Fibroblast of mammary gland (primary cell): ENCODE data around the gene CTNNA3.
"Not testable (repeated sequence)": the region's sequence is repeated elsewhere in the genome, so short reads cannot be mapped to it uniquely, and the experiment has no call there.

Experiments
- DNase-seq: peaks from one replicate; pipeline ENCODE4 v3.0.0-alpha.2; 2010; ENCODE audit warnings: low read depth
- H3K4me3 ChIP-seq: 2 replicates; pipeline ENCODE4 v1.5.1; 2011; ENCODE audit warnings: low read depth, mild to moderate bottlenecking, low read length, moderate library complexity; ENCODE audit not compliant: control insufficient read depth
- TF ChIP-seq, protein P1 (sequence below): conservative IDR thresholded peaks from 2 replicates; pipeline ENCODE4 v1.5.1; 2011; ENCODE audit warnings: low read depth, low read length, inconsistent platforms; ENCODE audit not compliant: control insufficient read depth, insufficient read depth

The CTNNA3 gene

GRCh38 chr10:67696029-67696428 is at the start of gene CTNNA3:
TSS of gene CTNNA3 (minus strand) at chr10:67696195.
- no peak for DNase-seq
- H3K4me3 ChIP-seq, result no peak within 1 kb of the TSS
- TF ChIP-seq, protein P1, sequence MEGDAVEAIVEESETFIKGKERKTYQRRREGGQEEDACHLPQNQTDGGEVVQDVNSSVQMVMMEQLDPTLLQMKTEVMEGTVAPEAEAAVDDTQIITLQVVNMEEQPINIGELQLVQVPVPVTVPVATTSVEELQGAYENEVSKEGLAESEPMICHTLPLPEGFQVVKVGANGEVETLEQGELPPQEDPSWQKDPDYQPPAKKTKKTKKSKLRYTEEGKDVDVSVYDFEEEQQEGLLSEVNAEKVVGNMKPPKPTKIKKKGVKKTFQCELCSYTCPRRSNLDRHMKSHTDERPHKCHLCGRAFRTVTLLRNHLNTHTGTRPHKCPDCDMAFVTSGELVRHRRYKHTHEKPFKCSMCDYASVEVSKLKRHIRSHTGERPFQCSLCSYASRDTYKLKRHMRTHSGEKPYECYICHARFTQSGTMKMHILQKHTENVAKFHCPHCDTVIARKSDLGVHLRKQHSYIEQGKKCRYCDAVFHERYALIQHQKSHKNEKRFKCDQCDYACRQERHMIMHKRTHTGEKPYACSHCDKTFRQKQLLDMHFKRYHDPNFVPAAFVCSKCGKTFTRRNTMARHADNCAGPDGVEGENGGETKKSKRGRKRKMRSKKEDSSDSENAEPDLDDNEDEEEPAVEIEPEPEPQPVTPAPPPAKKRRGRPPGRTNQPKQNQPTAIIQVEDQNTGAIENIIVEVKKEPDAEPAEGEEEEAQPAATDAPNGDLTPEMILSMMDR, result no peak

DNA sequence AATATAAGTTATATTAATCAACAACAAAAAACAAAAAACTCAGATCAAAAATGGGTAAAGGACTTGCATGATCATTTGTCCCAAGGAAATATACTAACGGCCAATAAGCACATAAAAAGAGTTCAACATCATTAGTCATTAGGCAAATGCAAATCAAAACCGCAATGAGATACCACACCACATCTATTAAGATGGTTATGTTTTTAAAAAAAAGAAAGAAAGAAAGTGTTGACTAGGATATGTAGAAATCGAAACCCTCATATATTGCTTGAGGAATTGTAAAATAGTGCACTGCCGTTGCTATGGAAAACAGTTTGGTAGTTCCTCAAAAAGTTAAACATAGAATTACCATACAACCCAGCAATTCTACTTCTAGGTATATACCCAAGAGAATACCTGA is 39.4 kb upstream of the CTNNA3 start:
- TF ChIP-seq, protein P1, result no peak
- DNase-seq, result no peak
- no peak overlapping the region for H3K4me3 ChIP-seq

DNA sequence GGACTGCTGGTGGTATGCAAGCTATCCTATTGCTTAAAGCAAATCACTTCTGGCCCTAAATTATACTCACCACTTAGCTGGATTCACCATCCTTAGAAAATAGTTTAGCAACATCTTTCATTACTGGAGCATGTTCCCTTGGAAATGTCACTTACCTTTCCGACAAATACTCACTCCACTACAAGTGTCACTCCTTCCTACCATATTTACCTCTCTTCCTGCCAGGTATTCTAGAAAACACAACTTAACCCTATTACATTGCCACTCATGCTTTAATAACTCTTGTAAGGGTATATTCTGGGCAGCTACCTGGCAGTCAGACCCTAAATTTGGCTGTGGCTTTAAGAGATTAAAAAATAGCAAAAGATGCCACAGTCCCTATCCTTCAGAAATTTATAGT is 37.5 kb upstream of the CTNNA3 start:
- DNase-seq, result no peak
- TF ChIP-seq, protein P1, result no peak

GRCh38 chr10:67725567-67725966 is 29.6 kb upstream of the CTNNA3 start:
- DNase-seq, result no peak
- H3K4me3 ChIP-seq, result no peak overlapping the region
- TF ChIP-seq, protein P1, result no peak

More for the DNA sequence above, 37.5 kb upstream of the CTNNA3 start:
- H3K4me3 ChIP-seq, result no peak overlapping the region

GRCh38 chr10:67723601-67724000 is 27.6 kb upstream of the CTNNA3 start:
- no peak for DNase-seq
- TF ChIP-seq, protein P1, result no peak
- H3K4me3 ChIP-seq, result no peak overlapping the region

DNA sequence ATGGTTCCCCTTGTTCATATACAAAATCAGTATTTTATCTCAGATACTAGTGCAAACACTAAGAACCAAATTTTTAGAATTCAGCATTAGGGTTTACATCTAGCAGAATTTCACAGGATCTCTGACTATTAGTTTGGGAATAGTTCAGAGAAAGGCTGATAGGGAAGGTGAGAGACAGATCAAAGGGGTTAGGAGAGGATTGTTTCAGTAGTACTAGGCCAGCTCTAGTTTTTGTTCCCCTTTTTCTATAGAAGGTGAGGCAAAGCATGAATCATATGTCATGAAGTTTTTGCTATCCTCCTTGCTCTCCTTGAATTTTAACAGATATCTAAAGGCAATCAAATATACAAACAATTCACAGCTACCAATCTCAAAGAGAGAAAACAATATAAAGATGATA is 26.1 kb upstream of the CTNNA3 start:
- no peak for DNase-seq
- H3K4me3 ChIP-seq, result no peak overlapping the region
- TF ChIP-seq, protein P1, result no peak

DNA sequence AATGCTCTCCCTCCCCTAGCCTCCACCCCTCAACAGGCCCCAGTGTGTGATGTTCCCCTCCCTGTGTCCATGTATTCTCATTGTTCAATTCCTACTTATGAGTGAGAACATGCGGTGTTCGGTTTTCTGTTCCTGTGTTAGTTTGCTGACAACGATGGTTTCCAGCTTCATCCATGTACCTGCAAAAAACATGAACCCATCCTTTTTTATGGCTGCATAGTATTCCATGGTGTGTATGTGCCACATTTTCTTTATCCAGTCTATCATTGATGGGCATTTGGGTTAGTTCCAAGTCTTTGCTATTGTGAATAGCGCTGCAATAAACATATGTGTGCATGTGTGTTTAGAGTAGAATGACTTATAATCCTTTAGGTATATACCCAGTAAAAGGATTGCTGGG is 20.5 kb upstream of the CTNNA3 start:
- H3K4me3 ChIP-seq, DNase-seq: not testable (repeated sequence)

GRCh38 chr10:67705921-67706320 is 9.9 kb upstream of the CTNNA3 start:
- TF ChIP-seq, protein P1, result no peak
- H3K4me3 ChIP-seq, result no peak overlapping the region
- no peak for DNase-seq

DNA sequence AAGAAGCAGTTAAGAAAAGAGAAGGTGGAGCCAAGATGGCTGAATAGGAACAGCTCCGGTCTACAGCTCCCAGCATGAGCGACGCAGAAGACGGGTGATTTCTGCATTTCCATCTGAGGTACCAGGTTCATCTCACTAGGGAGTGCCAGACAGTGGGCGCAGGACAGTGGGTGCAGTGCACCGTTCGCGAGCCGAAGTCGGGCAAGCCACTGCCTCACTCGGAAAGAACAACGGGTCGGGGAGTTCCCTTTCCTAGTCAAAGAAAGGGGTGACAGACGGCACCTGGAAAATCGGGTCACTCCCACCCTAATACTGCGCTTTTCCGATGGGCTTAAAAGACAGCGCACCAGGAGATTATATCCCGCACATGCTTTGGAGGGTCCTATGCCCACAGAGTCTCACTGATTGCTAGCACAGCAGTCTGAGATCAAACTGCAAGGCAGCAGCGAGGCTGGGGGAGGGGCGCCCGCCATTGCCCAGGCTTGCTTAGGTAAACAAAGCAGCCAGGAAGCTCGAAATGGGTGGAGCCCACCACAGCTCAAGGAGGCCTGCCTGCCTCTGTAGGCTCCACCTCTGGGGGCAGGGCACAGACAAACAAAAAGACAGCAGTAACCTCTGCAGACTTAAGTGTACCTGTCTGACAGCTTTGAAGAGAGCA is 3.7 kb upstream of the CTNNA3 start:
- H3K4me3 ChIP-seq, DNase-seq: not testable (repeated sequence)
